ENCODE results near the gene ANKRD50. TPM values are rescaled to one million over a fixed set of nuclear protein-coding genes. Genes with fewer than 3 reads are reported as not detected.

ANKRD50 gene
- total RNA-seq, 1 experiment from 2014 or later, result 14.3 TPM

DNA sequence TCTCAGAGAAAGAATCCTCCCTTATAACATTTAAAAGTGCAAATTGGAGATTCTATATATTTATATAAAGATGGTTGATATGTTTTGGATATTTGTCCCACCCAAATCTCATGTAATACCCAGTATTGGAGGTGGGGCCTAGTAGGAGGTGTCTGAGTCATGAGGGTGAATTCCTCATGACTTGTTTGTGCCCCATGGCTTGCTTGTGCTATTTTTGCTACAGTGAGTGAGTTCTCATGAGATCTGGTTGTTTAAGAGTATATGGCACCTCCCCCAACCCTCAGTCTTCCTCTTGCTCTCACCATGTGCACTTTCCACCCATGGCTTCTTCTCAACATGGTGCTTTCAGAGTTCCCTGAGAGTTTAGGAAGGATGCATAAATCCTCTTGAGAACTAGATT, 9.5 kb upstream of the ANKRD50 start:
- Histone ChIP-seq H3K4me3 (ENCODE audit: low read depth in 2 of 2, low read length in 2 of 2) (no peak overlapping the region), H3K27me3 (ENCODE audit: control insufficient read depth, insufficient read depth, low read length) (no peaks in the 10 kb centered on the region), H3K36me3 (ENCODE audit: control insufficient read depth, insufficient read depth, low read length) (no peaks in the 10 kb centered on the region), H3K27ac (ENCODE audit: low read length) (no peak overlapping the region), H3K4me1 (ENCODE audit: control insufficient read depth, insufficient read depth, low read length) (no peaks in the 10 kb centered on the region), H3K9me3 (ENCODE audit: control insufficient read depth, insufficient read depth, low read depth, low read length) (no peaks in the 10 kb centered on the region)
- POLR2A ChIA-PET, result no interaction called here
- TF ChIP-seq REST (IDR thresholded peaks at IDR 0.05; ENCODE audit: insufficient read depth in 1 of 2, low read depth in 2 of 2, low read length in 1 of 2), result no peak
- no peak for TF ChIP-seq POLR2AphosphoS5 (IDR thresholded peaks at IDR 0.05; ENCODE audit: low read depth, low read length)
- no peak for TF ChIP-seq TCF7L2 (IDR thresholded peaks at IDR 0.05; ENCODE audit: low read depth, low read length)
- TF ChIP-seq SIN3A (IDR thresholded peaks at IDR 0.05; ENCODE audit: borderline replicate concordance, insufficient read depth, low read depth, low read length), result no peak
- TF ChIP-seq, protein P1, sequence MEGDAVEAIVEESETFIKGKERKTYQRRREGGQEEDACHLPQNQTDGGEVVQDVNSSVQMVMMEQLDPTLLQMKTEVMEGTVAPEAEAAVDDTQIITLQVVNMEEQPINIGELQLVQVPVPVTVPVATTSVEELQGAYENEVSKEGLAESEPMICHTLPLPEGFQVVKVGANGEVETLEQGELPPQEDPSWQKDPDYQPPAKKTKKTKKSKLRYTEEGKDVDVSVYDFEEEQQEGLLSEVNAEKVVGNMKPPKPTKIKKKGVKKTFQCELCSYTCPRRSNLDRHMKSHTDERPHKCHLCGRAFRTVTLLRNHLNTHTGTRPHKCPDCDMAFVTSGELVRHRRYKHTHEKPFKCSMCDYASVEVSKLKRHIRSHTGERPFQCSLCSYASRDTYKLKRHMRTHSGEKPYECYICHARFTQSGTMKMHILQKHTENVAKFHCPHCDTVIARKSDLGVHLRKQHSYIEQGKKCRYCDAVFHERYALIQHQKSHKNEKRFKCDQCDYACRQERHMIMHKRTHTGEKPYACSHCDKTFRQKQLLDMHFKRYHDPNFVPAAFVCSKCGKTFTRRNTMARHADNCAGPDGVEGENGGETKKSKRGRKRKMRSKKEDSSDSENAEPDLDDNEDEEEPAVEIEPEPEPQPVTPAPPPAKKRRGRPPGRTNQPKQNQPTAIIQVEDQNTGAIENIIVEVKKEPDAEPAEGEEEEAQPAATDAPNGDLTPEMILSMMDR (IDR thresholded peaks at IDR 0.05), result no peak
- ATAC-seq (no peak), DNase-seq (ENCODE audit: low read depth, low spot score) (no peak)
- CTCF ChIA-PET, result no interaction called here
- in situ Hi-C loops (cut with HindIII; ENCODE audit: low pct_unique_long_range_greater_than_20kb, low sequenced_read_pairs) (no loop called here), intact Hi-C loops (cut with micrococcal nuclease; ENCODE audit: unreplicated experiment) (no loop called here)
- BruUV-seq (replicated peaks), result no TSS peak

DNA sequence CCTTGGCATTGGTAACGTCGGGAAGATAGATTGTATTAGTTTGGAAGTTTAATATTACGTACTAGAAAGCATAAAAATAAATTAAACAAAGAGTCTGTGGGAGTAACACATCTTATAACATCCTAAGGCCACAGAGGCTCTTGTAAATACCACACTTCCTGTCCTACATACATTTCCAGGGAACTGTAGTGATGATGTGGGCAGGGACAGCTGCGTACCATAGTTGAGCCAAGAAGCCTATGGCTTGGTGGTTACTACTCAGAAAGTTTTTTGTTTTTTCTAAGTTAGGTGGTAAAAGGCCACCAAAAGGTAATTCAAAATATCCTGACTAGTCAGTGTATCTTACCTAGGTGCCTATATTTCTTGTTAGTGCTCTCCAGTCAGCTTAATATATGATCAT, 4.6 kb upstream of the ANKRD50 start:
- ATAC-seq, result no peak
- no peaks in the 10 kb centered on the region for H3K9me3 ChIP-seq (ENCODE audit: control insufficient read depth, insufficient read depth, low read depth, low read length)
- no peaks in the 10 kb centered on the region; the same call in 1 of the 2 replicates for H3K36me3 ChIP-seq (ENCODE audit: control insufficient read depth, insufficient read depth, low read length)
- POLR2A ChIA-PET, result no interaction called here
- H3K27me3 ChIP-seq (ENCODE audit: control insufficient read depth, insufficient read depth, low read length), result no peaks in the 10 kb centered on the region
- no peak for DNase-seq (ENCODE audit: low read depth, low spot score)
- peaks cover 7% of the 10 kb centered on the region for H3K4me1 ChIP-seq (ENCODE audit: control insufficient read depth, insufficient read depth, low read length)
- CTCF ChIA-PET, result no interaction called here
- no TSS peak for BruUV-seq (replicated peaks)
- H3K27ac ChIP-seq (ENCODE audit: low read length), result no peak overlapping the region
- in situ Hi-C loops (cut with HindIII; ENCODE audit: low pct_unique_long_range_greater_than_20kb, low sequenced_read_pairs) (no loop called here), intact Hi-C loops (cut with micrococcal nuclease; ENCODE audit: unreplicated experiment) (loop anchor here (10.0 kb wide), 1 partner anchor 518 kb away; no protein-coding TSS in a partner anchor)
- H3K4me3 ChIP-seq (ENCODE audit: low read depth in 2 of 2, low read length in 2 of 2), result no peak overlapping the region
- no peak for TF ChIP-seq SIN3A (IDR thresholded peaks at IDR 0.05; ENCODE audit: borderline replicate concordance, insufficient read depth, low read depth, low read length)
- TF ChIP-seq TCF7L2 (IDR thresholded peaks at IDR 0.05; ENCODE audit: low read depth, low read length), result no peak
- TF ChIP-seq, protein P1 (IDR thresholded peaks at IDR 0.05), result no peak
- no peak for TF ChIP-seq REST (IDR thresholded peaks at IDR 0.05; ENCODE audit: insufficient read depth in 1 of 2, low read depth in 2 of 2, low read length in 1 of 2)
- no peak for TF ChIP-seq POLR2AphosphoS5 (IDR thresholded peaks at IDR 0.05; ENCODE audit: low read depth, low read length)

All from Panc1 (cell line).